Measurements from ENCODE around the gene CLPSL1.

Gene CLPSL1

GRCh38 chr6:35795453-35796071, 14.7 kb downstream of the CLPSL1 start:
- no peak for DNase-seq (ENCODE audit: low read depth in 2 of 2)

- no peak for DNase-seq (ENCODE audit: low read depth in 2 of 2)
Observed at GRCh38 chr6:35796236-35796635, 15.4 kb downstream of the CLPSL1 start.

GRCh38 chr6:35797837-35798526, 17.2 kb downstream of the CLPSL1 start:
- DNase-seq (ENCODE audit: low read depth in 2 of 2), result no peak

- DNase-seq (ENCODE audit: low read depth in 2 of 2), result no peak
Observed at GRCh38 chr6:35798706-35799105, 17.9 kb downstream of the CLPSL1 start.

GRCh38 chr6:35801148-35801547, 20.3 kb downstream of the CLPSL1 start:
- DNase-seq (ENCODE audit: low read depth in 2 of 2), result no peak

GRCh38 chr6:35804996-35805736, 24.3 kb downstream of the CLPSL1 start, which contains the start of gene LHFPL5:
Gene LHFPL5, plus strand, starts transcription at chr6:35805352. Its CDS starts 319 bp downstream, at chr6:35805671.
- DNase-seq (ENCODE audit: low read depth in 2 of 2), result peak; percentile 10 to 42

- no peak for DNase-seq (ENCODE audit: low read depth in 2 of 2)
Observed at GRCh38 chr6:35808688-35809087, 27.9 kb downstream of the CLPSL1 start.

- no peak for DNase-seq (ENCODE audit: low read depth in 2 of 2)
Observed at GRCh38 chr6:35809809-35810208, 29.0 kb downstream of the CLPSL1 start.

- DNase-seq (ENCODE audit: low read depth in 2 of 2), result no peak
Observed at GRCh38 chr6:35810971-35811698, 30.3 kb downstream of the CLPSL1 start.

GRCh38 chr6:35811699-35811995, 30.8 kb downstream of the CLPSL1 start:
- DNase-seq (ENCODE audit: low read depth in 2 of 2), result no peak

GRCh38 chr6:35817515-35817914, 36.7 kb downstream of the CLPSL1 start:
- DNase-seq (ENCODE audit: low read depth in 2 of 2), result no peak

- no peak for DNase-seq (ENCODE audit: low read depth in 2 of 2)
Observed at GRCh38 chr6:35823601-35824000, 42.8 kb downstream of the CLPSL1 start.

GRCh38 chr6:35824552-35825192, 43.9 kb downstream of the CLPSL1 start:
- no peak for DNase-seq (ENCODE audit: low read depth in 2 of 2)

- no peak for DNase-seq (ENCODE audit: low read depth in 2 of 2)
Observed at GRCh38 chr6:35829306-35829705, 48.5 kb downstream of the CLPSL1 start.

- no peak for DNase-seq (ENCODE audit: low read depth in 2 of 2)
Observed at GRCh38 chr6:35831257-35832007, 50.6 kb downstream of the CLPSL1 start.

GRCh38 chr6:35833536-35833935, 52.7 kb downstream of the CLPSL1 start:
- DNase-seq (ENCODE audit: low read depth in 2 of 2), result no peak

Data from stimulated activated CD4-positive, alpha-beta T cell treated with anti-CD3 and anti-CD28 coated beads, Interleukin-1b, Interleukin-23, amount 100 ng/mL, for 4 hours (primary cell).